ENCODE measurements around the gene RAP1GAP.

DNA sequence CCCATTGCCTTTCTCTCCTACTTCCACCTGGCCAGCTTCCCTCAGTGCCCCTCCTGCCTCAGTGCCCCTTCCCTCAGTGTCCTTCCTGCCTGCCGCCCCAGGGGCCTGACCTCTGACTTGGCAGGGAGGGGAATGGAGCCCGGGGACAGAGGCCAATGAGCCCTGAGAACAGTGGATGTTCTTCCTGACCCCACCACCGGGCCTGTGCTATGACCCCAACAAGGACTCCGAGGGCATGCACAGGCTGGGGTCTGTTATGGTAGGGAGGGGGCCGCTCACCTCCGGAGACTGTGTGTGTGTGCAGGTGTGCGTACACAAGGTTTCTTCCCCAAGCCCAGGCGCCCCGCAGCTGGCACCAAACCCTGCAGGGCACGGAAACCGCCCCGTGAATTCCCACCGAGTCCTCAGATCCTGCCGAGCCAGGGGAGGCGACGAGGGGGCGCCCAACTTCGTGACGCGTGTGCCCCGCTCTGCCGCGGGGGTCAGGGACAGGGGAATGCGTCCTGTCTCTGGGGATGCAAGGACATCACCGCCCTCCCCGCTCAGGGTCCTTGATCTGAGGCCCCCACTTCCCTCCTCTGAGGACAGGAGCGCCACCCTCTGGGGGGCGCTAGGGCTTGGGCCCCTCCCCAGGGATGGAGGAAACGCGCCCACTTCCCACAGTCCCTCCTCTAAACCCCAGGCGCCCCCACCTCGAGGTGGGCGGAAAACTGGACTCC, 766 bp downstream of the RAP1GAP start:
- TF ChIP-seq, protein P1, sequence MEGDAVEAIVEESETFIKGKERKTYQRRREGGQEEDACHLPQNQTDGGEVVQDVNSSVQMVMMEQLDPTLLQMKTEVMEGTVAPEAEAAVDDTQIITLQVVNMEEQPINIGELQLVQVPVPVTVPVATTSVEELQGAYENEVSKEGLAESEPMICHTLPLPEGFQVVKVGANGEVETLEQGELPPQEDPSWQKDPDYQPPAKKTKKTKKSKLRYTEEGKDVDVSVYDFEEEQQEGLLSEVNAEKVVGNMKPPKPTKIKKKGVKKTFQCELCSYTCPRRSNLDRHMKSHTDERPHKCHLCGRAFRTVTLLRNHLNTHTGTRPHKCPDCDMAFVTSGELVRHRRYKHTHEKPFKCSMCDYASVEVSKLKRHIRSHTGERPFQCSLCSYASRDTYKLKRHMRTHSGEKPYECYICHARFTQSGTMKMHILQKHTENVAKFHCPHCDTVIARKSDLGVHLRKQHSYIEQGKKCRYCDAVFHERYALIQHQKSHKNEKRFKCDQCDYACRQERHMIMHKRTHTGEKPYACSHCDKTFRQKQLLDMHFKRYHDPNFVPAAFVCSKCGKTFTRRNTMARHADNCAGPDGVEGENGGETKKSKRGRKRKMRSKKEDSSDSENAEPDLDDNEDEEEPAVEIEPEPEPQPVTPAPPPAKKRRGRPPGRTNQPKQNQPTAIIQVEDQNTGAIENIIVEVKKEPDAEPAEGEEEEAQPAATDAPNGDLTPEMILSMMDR (IDR thresholded peaks at IDR 0.05) = no peak
- TF ChIP-seq POLR2A (IDR thresholded peaks at IDR 0.05) (no peak), POLR2AphosphoS5 (IDR thresholded peaks at IDR 0.05; ENCODE audit: insufficient read depth in 1 of 2, low read depth in 1 of 2) (no peak)

Measured in vagina (tissue), 2 donors.